Pancreas (tissue), 10 donors: ENCODE data around the gene PLPP4. TPM values are rescaled to one million over a fixed set of nuclear protein-coding genes. Genes with fewer than 3 reads are reported as not detected.

Experiments
- ATAC-seq, 4 donors: fragments of 200-7000 bp; cut with Tn5 transposase; one replicate each; pipeline versions ENCODE4 v1.8.0 to v1.9.1; 2020; ENCODE audit warnings: mild to moderate bottlenecking in 4 of 4, moderate library complexity in 4 of 4
- DNase-seq, 6 donors: peaks; one replicate each; pipeline ENCODE4 v3.0.0-alpha.2; 2020
- FAIRE-seq: peaks from 2 replicates; lab custom pipeline; 2012; peaks lifted over from hg19 to GRCh38; lab: Jason Lieb, UNC
- H3K27ac ChIP-seq, 4 donors: fragments of 200-600 bp; sonication (generic); 1 replicate in 3 of 4; 2 replicates in 1 of 4; pipeline versions ENCODE4 v1.5.0 to v1.8.0; 2020
- H3K27me3 ChIP-seq, 4 donors: fragments of 200-600 bp; one replicate each; pipeline ENCODE4 v1.8.0; 2021
- H3K36me3 ChIP-seq, 3 donors: fragments of 200-600 bp; sonication (generic) in 1 of 3; one replicate each; pipeline versions ENCODE4 v1.5.0 to v1.8.0; 2020 to 2021
- H3K4me1 ChIP-seq, 3 donors: fragments of 200-600 bp; one replicate each; pipeline ENCODE4 v1.8.0; 2021
- H3K4me3 ChIP-seq, 4 donors: fragments of 200-600 bp; sonication (generic) in 2 of 4; one replicate each; pipeline versions ENCODE4 v1.5.0 to v1.8.0; 2020 to 2021
- H3K9me3 ChIP-seq, 4 donors: fragments of 200-600 bp; one replicate each; pipeline ENCODE4 v1.8.0; 2021
- WGBS, 2 donors: extraction: QIAGEN DNeasy Blood & Tissue Kit; methylation state at CpG; one replicate each; pipeline ENCODE4 v1.1.7; 2013; 5-methylcytosine and 5-hydroxymethylcytosine counted together
- intact Hi-C, 3 donors: fragments of 100-400 bp; cut with DNase I; formaldehyde crosslinking; loops; one replicate each; pipeline versions ENCODE4 v1.11.1 to v1.14.2; 2022
- polyA plus RNA-seq, 2 donors: library from polyadenylated mRNA; stranded (reverse); fragments of 200-250 nt; gene quantifications; one replicate each; pipeline ENCODE4 v1.2.3, GENCODE V29; 2013
- total RNA-seq, 6 donors: library from RNA; stranded (reverse); fragmentation: NEBNext Ultra II Directional in 4 of 6; extraction: Animal tissue kit (Norgen Biotek cat#: 25700) in 4 of 6; gene quantifications; one replicate each; pipeline versions ENCODE4 v1.2.1 to v1.2.4, GENCODE V29; 2021 to 2023
- TF ChIP-seq, protein P1 (sequence below), 4 donors: fragments of 200-600 bp; sonication (generic) in 3 of 4; IDR thresholded peaks; one replicate each; pipeline versions ENCODE4 v1.5.0 to v1.8.0; 2021; ENCODE audit warnings: antibody characterized with exemption in 4 of 4
- donor health status: healthy with polysubstance abuse.
- donor health status: DM: no; HTN: no; CAD: no; lungs with moderate emphysema.
- donor health status: DM: no; HTN: no; CAD: no.
- donor health status: control.
- donor health status: control.
- donor health status: Bipolar disorder and iron deficiency.
- donor health status: DM: yes; HTN: yes; CAD: no.
- donor health status: DM: no; HTN: no; CAD: no.
- donor health status: DM: no; HTN: no; CAD: no.
- donor health status: DM: yes; HTN: yes; CAD: no.

PLPP4 gene
- total and polyA plus RNA-seq, 8 donors: 0.07 to 1.7 (median 0.08) TPM; not detected in 5

DNA sequence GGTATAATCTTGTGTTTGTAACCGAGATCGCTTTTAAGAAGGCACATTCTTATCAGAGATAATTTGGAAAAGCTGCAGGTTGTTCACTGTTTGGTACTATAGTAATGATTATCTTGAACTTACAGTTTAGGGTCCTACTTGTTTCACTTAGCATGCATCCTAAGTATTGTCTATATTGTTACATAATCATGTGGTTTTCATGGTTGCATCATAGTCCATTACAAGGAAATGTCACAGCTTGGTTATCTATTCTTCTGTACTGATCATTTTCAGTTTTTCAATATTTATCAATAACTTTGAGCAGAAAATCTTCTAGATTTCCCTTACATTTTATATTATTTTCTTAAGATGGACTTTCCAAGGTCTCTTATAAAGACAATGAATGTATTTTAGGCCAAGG lies 116.3 kb downstream of the PLPP4 start:
- H3K9me3 ChIP-seq: no peaks in the 10 kb centered on the region
- H3K27ac ChIP-seq: no peak overlapping the region
- no peaks in the 10 kb centered on the region for H3K36me3 ChIP-seq
- intact Hi-C loops: no loop called here
- H3K4me3 ChIP-seq: no peak overlapping the region
- no peaks in the 10 kb centered on the region for H3K4me1 ChIP-seq
- 81 to 86% methylated on average over 2 of the region's 2 CpGs for WGBS, 2 donors
- ATAC-seq (no peak), DNase-seq (no peak), FAIRE-seq (no peak)
- H3K27me3 ChIP-seq: no peaks in the 10 kb centered on the region
- TF ChIP-seq, protein P1, sequence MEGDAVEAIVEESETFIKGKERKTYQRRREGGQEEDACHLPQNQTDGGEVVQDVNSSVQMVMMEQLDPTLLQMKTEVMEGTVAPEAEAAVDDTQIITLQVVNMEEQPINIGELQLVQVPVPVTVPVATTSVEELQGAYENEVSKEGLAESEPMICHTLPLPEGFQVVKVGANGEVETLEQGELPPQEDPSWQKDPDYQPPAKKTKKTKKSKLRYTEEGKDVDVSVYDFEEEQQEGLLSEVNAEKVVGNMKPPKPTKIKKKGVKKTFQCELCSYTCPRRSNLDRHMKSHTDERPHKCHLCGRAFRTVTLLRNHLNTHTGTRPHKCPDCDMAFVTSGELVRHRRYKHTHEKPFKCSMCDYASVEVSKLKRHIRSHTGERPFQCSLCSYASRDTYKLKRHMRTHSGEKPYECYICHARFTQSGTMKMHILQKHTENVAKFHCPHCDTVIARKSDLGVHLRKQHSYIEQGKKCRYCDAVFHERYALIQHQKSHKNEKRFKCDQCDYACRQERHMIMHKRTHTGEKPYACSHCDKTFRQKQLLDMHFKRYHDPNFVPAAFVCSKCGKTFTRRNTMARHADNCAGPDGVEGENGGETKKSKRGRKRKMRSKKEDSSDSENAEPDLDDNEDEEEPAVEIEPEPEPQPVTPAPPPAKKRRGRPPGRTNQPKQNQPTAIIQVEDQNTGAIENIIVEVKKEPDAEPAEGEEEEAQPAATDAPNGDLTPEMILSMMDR (IDR thresholded peaks at IDR 0.05): no peak

DNA sequence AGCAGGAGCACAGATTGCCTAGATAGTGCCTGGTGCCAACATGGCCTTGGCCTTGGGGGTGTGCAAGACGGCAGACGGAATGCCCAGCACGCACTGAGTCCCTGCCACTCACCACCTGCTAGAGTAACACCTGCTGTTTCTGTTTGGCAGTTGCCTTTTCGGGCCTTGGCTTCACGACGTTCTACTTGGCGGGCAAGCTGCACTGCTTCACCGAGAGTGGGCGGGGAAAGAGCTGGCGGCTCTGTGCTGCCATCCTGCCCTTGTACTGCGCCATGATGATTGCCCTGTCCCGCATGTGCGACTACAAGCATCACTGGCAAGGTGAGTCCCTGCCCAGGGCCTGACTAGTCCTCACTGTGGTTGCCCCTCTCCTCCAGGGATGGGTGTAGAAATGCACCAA lies 118.0 kb downstream of the PLPP4 start:
- FAIRE-seq (no peak), ATAC-seq (no peak)
- WGBS, 2 donors: 71 to 72% methylated on average over 13 of the region's 13 CpGs

DNA sequence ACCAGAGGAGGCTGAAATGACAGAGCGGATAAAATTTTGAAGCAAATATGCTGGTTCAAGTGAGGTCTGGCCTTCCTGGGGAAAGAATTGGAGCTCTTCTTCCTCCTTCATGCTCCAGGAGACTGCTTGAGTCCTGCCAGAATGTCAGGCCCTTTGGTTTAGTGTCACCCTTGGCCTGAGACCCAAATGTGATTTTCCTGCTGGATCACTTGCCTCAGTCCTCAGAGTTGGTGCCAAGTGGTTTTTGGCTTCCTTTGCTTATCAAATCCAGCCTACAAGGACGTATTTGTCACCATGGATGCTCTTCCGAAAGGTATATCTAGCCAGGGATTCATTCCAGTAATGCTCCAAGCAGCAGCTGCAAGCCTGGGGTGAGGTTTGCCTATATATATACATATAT lies 118.4 kb downstream of the PLPP4 start:
- H3K4me1 ChIP-seq: no peaks in the 10 kb centered on the region
- H3K9me3 ChIP-seq: no peaks in the 10 kb centered on the region
- ATAC-seq (no peak), FAIRE-seq (no peak), DNase-seq (no peak)
- TF ChIP-seq, protein P1 (IDR thresholded peaks at IDR 0.05): no peak
- no peaks in the 10 kb centered on the region for H3K36me3 ChIP-seq
- H3K4me3 ChIP-seq: no peak overlapping the region
- 67 to 71% methylated on average over 3 of the region's 3 CpGs for WGBS, 2 donors
- intact Hi-C loops: no loop called here
- no peaks in the 10 kb centered on the region for H3K27me3 ChIP-seq
- H3K27ac ChIP-seq: no peak overlapping the region

More for the DNA sequence above, 118.0 kb downstream of the PLPP4 start:
- Histone ChIP-seq H3K4me1 (no peaks in the 10 kb centered on the region), H3K36me3 (no peaks in the 10 kb centered on the region), H3K9me3 (no peaks in the 10 kb centered on the region), H3K4me3 (no peak overlapping the region), H3K27me3 (no peaks in the 10 kb centered on the region), H3K27ac (no peak overlapping the region)
- intact Hi-C loops: no loop called here
- no peak for DNase-seq
- TF ChIP-seq, protein P1 (IDR thresholded peaks at IDR 0.05): no peak

DNA sequence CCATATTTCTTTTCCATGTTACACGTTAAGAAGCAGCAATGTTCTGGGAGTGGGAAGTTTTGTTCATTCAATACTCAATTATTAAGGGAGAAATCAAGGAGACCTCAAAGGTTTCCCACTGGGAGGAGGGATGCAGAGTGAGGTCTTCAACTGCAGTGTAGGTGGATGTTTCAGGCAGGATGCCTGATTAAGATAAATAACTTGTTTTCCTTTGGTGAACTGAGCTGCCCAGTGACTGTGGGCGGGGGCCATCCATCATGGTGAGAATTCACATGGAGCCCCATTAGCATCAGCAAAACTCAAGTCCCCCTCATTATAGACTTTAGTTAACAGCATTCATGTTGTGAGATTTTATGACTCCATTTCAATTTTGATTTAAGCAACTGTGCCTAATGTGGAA lies 121.1 kb downstream of the PLPP4 start:
- FAIRE-seq: no peak
- TF ChIP-seq, protein P1 (IDR thresholded peaks at IDR 0.05): no peak
- Histone ChIP-seq H3K27me3 (no peaks in the 10 kb centered on the region), H3K4me1 (no peaks in the 10 kb centered on the region), H3K27ac (no peak overlapping the region), H3K36me3 (no peaks in the 10 kb centered on the region), H3K9me3 (no peaks in the 10 kb centered on the region), H3K4me3 (no peak overlapping the region)
- no peak for DNase-seq
- intact Hi-C loops: no loop called here
- 71% methylated on average over 2 of the region's 2 CpGs for WGBS, 2 donors
- ATAC-seq: no peak

DNA sequence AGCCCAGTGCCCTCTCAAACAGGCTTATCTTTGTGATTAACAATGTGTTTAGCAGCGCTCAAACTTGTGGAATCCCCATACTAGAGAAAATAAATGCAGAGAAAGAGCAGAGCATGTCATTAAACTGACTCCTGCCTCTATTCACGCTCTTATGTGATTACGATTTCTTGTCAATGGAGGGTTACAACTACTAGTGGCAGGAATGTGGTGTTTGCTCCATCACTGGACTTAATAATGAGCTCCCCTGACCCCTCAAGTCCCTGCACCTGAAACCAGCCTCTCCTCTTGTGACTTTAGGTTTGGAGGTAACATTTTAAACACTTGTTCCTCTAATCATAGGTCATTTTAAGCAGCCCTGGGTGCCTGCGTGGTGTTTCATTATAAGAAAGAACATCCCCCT lies 121.9 kb downstream of the PLPP4 start:
- ATAC-seq: no peak
- Histone ChIP-seq H3K4me3 (no peak overlapping the region), H3K4me1 (no peaks in the 10 kb centered on the region), H3K36me3 (no peaks in the 10 kb centered on the region), H3K9me3 (no peaks in the 10 kb centered on the region), H3K27me3 (no peaks in the 10 kb centered on the region), H3K27ac (no peak overlapping the region)
- TF ChIP-seq, protein P1 (IDR thresholded peaks at IDR 0.05): no peak
- no peak for FAIRE-seq
- intact Hi-C loops: no loop called here
- DNase-seq: no peak
- 65 to 82% methylated on average over 4 of the region's 4 CpGs for WGBS, 2 donors
